Testis (tissue), 3 donors: Measurements from ENCODE around the gene LFNG. TPM values are rescaled to one million over a fixed set of nuclear protein-coding genes. Genes with fewer than 3 reads are reported as not detected.

Experiments used
- DNase-seq: peaks from one replicate; pipeline ENCODE4 v3.0.0-alpha.2; 2019
- H3K27ac ChIP-seq, 2 donors: fragments of 200-600 bp; sonication (generic); one replicate each; pipeline ENCODE4 v1.5.1; 2019
- H3K27me3 ChIP-seq: fragments of 200-600 bp; sonication (generic); one replicate; pipeline ENCODE4 v1.5.1; 2019
- H3K36me3 ChIP-seq: fragments of 200-600 bp; sonication (generic); one replicate; pipeline ENCODE4 v1.5.1; 2017; ENCODE audit warnings: low read depth; ENCODE audit errors: missing control alignments
- H3K4me1 ChIP-seq: fragments of 200-600 bp; sonication (generic); one replicate; pipeline ENCODE4 v1.5.1; 2019
- H3K4me3 ChIP-seq, 2 donors: fragments of 200-600 bp; sonication (generic); one replicate each; pipeline ENCODE4 v1.5.1; 2017 to 2019
- H3K9me3 ChIP-seq: fragments of 200-600 bp; sonication (generic); one replicate; pipeline ENCODE4 v1.5.1; 2017
- CTCF ChIP-seq, 3 experiments: fragments of 450-650 bp in 2 of 3; fragments of 200-600 bp in 1 of 3; sonication (generic) in 1 of 3; IDR thresholded peaks; one replicate each; pipeline ENCODE4 v1.5.1; 2016 to 2019; ENCODE audit warnings: antibody characterized with exemption in 3 of 3, mild to moderate bottlenecking in 2 of 3, moderate library complexity in 1 of 3
- POLR2A ChIP-seq: fragments of 450-650 bp; IDR thresholded peaks from one replicate; pipeline ENCODE4 v1.6.1; 2017; ENCODE audit warnings: antibody characterized with exemption, mild to moderate bottlenecking, moderate library complexity
- WGBS, 2 donors: methylation state at CpG; one replicate each; pipeline ENCODE4 v1.1.5; 2018; 5-methylcytosine and 5-hydroxymethylcytosine counted together
- intact Hi-C: fragments of 100-400 bp; cut with DNase I; formaldehyde crosslinking; loops from one replicate; pipeline ENCODE4 v1.15.1; 2023; ENCODE audit warnings: low total_unique reads
- polyA plus RNA-seq: library from polyadenylated mRNA; stranded (reverse); fragments of 350-450 nt; fragmentation: Illumina TruSeq; extraction: RNeasy Lipid Tissue Mini Kit (QIAGEN cat#74804); gene quantifications from one replicate; pipeline ENCODE4 v1.2.3, GENCODE V29; 2014; ENCODE audit warnings: low read depth, low replicate concordance; ENCODE audit not compliant: insufficient read depth
- total RNA-seq, 2 donors: library from RNA; depleted of rRNA; stranded (reverse); fragments of >200 nt; gene quantifications; one replicate each; pipeline ENCODE4 v1.2.3, GENCODE V29; 2016

Gene LFNG
- total and polyA plus RNA-seq, 3 donors from 2014 or later = 10.1 to 34.1 (median 18.3) TPM

DNA sequence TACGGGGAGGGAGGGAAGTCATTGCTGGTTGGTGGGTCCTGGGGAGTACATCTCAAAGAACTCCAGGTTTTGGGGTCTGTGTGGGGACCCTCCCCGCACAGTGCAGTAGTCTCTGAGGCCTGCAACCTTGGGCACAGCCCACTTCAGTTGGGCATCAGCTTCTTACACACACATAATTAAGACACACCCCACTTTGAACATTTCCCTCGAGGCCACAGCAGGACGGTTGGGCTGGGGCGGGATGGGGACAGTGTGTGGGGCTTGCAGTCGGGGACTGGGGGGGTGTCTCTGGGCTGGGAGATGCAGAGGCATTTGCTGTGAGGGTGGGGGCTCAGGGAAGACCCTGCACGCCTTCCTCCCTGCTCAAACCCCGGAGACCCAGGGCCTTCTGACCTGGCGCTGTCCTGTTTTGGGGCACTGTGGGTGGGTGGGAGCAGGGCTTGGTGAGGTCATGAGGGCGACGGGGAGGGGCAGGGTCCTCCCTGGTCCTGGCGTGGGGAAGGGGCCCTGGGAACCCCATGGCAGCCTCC lies 1.3 kb downstream of the LFNG start:
- TF ChIP-seq POLR2A = no peak
- DNase-seq = no peak
- intact Hi-C loops = no loop called here
- Histone ChIP-seq H3K4me1 (peaks cover 48% of the 10 kb centered on the region), H3K9me3 (no peaks in the 10 kb centered on the region), H3K27me3 (no peaks in the 10 kb centered on the region), H3K4me3 (peak overlapping the region; percentile 4 to 42), H3K27ac (no peak overlapping the region), H3K36me3 (no peaks in the 10 kb centered on the region)
- 39 to 45% methylated on average over 9 to 12 of the region's 12 CpGs for WGBS, 2 donors

DNA sequence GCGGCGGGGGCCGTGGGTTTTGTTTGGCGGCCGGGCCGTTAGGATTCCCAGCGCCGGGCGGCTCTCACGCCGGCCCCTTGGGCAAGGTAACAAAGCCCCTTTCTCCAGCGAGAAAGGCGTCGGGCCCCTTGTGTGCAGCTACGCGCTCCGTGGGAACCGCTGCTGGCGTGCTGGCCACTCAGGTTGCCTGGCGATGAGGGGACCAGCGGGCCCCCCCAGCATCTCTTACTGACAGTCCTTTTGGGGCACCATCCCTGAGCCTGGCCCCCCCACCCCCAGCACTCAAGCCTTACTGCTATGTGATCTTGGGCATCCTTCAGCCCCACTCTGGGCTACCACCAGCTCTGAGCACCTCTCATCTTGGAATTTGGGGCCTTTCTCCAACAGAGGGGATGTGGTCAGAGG lies 1.8 kb downstream of the LFNG start:
- H3K27me3 ChIP-seq = no peaks in the 10 kb centered on the region
- 38% methylated on average over 21 of the region's 21 CpGs; no CpG with 5 or more reads in 1 of the 2 donors for WGBS, 2 donors
- H3K4me3 ChIP-seq = peak overlapping the region; percentile 4 to 42
- H3K36me3 ChIP-seq = no peaks in the 10 kb centered on the region
- intact Hi-C loops = no loop called here
- no peak overlapping the region for H3K27ac ChIP-seq
- no peak for DNase-seq
- TF ChIP-seq POLR2A = no peak
- no peak for TF ChIP-seq CTCF (IDR thresholded peaks at IDR 0.05)
- H3K4me1 ChIP-seq = peaks cover 48% of the 10 kb centered on the region
- no peaks in the 10 kb centered on the region for H3K9me3 ChIP-seq

GRCh38 chr7:2521952-2522591 lies 2.5 kb downstream of the LFNG start:
- Histone ChIP-seq H3K27me3 (no peaks in the 10 kb centered on the region), H3K36me3 (no peaks in the 10 kb centered on the region), H3K4me1 (peaks cover 48% of the 10 kb centered on the region), H3K27ac (no peak overlapping the region), H3K4me3 (no peak overlapping the region), H3K9me3 (no peaks in the 10 kb centered on the region)
- intact Hi-C loops = no loop called here
- DNase-seq = no peak
- WGBS, 2 donors = 49 to 67% methylated on average over 14 to 17 of the region's 17 CpGs
- TF ChIP-seq CTCF (IDR thresholded peaks at IDR 0.05) (no peak), POLR2A (no peak)

DNA sequence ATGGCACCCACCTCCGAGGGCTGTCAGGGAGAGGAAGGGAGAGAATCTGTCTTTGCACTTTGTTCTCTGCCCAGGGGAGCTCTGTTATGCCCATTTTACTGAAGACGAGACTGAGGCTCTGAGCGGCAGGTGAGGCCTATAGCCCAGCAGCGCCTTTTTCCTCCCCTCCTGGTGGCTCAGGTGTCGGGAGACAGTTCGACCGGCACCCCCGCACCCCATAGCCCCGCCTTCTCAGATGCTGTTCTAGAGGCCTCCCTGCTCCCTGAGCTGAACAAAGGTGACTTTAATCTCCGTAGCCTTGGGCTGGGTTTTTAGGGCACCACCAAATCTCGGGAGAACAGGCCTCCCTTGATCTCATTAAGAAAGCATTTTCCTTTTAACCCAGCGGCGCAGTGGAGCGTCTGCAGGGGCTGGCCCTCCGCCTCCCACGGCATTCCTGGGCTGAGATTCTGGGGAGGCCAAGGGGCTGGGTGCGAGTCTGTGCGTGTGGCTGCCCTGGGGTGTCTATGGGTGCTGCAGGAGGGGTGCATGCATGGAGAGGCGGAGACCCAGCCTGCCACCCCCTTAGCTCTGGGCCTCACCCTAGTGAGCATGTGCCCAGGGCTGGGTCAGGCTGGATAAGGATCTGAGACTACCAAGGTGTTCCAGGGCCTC lies 3.3 kb downstream of the LFNG start:
- Histone ChIP-seq H3K27me3 (no peaks in the 10 kb centered on the region), H3K4me3 (no peak overlapping the region), H3K4me1 (peaks cover 48% of the 10 kb centered on the region), H3K27ac (peak overlapping the region in 1 of 2 donors; percentile 2), H3K9me3 (no peaks in the 10 kb centered on the region), H3K36me3 (no peaks in the 10 kb centered on the region)
- no peak for TF ChIP-seq POLR2A
- TF ChIP-seq CTCF (IDR thresholded peaks at IDR 0.05) = no peak
- intact Hi-C loops = no loop called here
- DNase-seq = peak; percentile 38
- WGBS, 2 donors = 55 to 56% methylated on average over 14 to 19 of the region's 19 CpGs

- peak overlapping the region in 1 of 2 donors; percentile 2 for H3K27ac ChIP-seq
- H3K9me3 ChIP-seq = no peaks in the 10 kb centered on the region
- H3K27me3 ChIP-seq = no peaks in the 10 kb centered on the region
- intact Hi-C loops = no loop called here
- TF ChIP-seq CTCF (IDR thresholded peaks at IDR 0.05) = no peak
- WGBS, 2 donors = 58% methylated on average over 10 of the region's 22 CpGs; no CpG with 5 or more reads in 1 of the 2 donors
- H3K4me1 ChIP-seq = peaks cover 48% of the 10 kb centered on the region
- no peaks in the 10 kb centered on the region for H3K36me3 ChIP-seq
- DNase-seq = no peak
- H3K4me3 ChIP-seq = no peak overlapping the region
These were observed 3.9 kb downstream of the LFNG start for GRCh38 chr7:2523461-2523936.
